Heart left ventricle (tissue), 16 donors: Measurements from ENCODE around the gene CHST11. TPM values are rescaled to one million over a fixed set of nuclear protein-coding genes. Genes with fewer than 3 reads are reported as not detected.
A peak's percentile ranks its signal among the peaks of the same experiment; 100 is the strongest.

Source experiments
- ATAC-seq, 4 donors: fragments of 200-7000 bp; cut with Tn5 transposase; one replicate each; pipeline ENCODE4 v1.9.1; 2020 to 2022; ENCODE audit warnings: moderate library complexity in 4 of 4, mild to moderate bottlenecking in 3 of 4, moderate number of reproducible peaks in 1 of 4
- DNase-seq, 5 donors: peaks; one replicate each; pipeline ENCODE4 v3.0.0-alpha.2; 2020
- H3K27ac ChIP-seq, 12 donors: fragments of 200-600 bp; sonication (generic) in 4 of 12; one replicate each; pipeline versions ENCODE4 v1.5.0 to v1.8.0; 2016 to 2022; ENCODE audit warnings: mild to moderate bottlenecking in 2 of 12
- H3K27me3 ChIP-seq, 9 donors: fragments of 200-600 bp; sonication (generic) in 2 of 9; one replicate each; pipeline versions ENCODE4 v1.5.1 to v1.8.0; 2016 to 2022; ENCODE audit warnings: mild to moderate bottlenecking in 3 of 9
- H3K36me3 ChIP-seq, 9 donors: fragments of 200-600 bp; sonication (generic) in 2 of 9; one replicate each; pipeline versions ENCODE4 v1.5.0 to v1.8.0; 2018 to 2022; ENCODE audit warnings: mild to moderate bottlenecking in 2 of 9
- H3K4me1 ChIP-seq, 12 donors: fragments of 200-600 bp; sonication (generic) in 4 of 12; one replicate each; pipeline versions ENCODE4 v1.5.0 to v1.8.0; 2016 to 2022; ENCODE audit warnings: mild to moderate bottlenecking in 3 of 12
- H3K4me3 ChIP-seq, 12 donors: fragments of 200-600 bp; sonication (generic) in 4 of 12; one replicate each; pipeline versions ENCODE4 v1.5.0 to v1.8.0; 2017 to 2022; ENCODE audit warnings: mild to moderate bottlenecking in 9 of 12, moderate library complexity in 4 of 12
- H3K9me3 ChIP-seq, 12 donors: fragments of 200-600 bp; sonication (generic) in 4 of 12; one replicate each; pipeline versions ENCODE4 v1.5.0 to v1.8.0; 2016 to 2022; ENCODE audit warnings: mild to moderate bottlenecking in 1 of 12
- CTCF ChIP-seq, 12 donors: fragments of 200-600 bp; sonication (generic) in 4 of 12; IDR thresholded peaks; one replicate each; pipeline versions ENCODE4 v1.5.0 to v1.8.0; 2018 to 2022; ENCODE audit warnings: antibody characterized with exemption in 12 of 12, mild to moderate bottlenecking in 5 of 12
- POLR2A ChIP-seq, 2 donors: fragments of 450-650 bp; IDR thresholded peaks; one replicate each; pipeline ENCODE4 v1.6.1; 2017; ENCODE audit warnings: antibody characterized with exemption in 2 of 2, mild to moderate bottlenecking in 2 of 2, moderate library complexity in 2 of 2
- WGBS, 4 donors: extraction: QIAGEN DNeasy Blood & Tissue Kit in 2 of 4; methylation state at CpG; one replicate each; pipeline versions ENCODE4 v1.1.5 to v1.1.7; 2013 to 2018; 5-methylcytosine and 5-hydroxymethylcytosine counted together
- intact Hi-C, 10 donors: fragments of 100-400 bp; cut with DNase I; formaldehyde crosslinking; loops; one replicate each; pipeline versions ENCODE4 v1.11.1 to v1.14.2; 2022
- polyA plus RNA-seq, 2 donors: library from polyadenylated mRNA; stranded (reverse); fragments of 200-250 nt; gene quantifications; one replicate each; pipeline ENCODE4 v1.2.3, GENCODE V29; 2013
- total RNA-seq, 9 donors: library from RNA; depleted of rRNA in 2 of 9; stranded (reverse); fragments of >200 nt in 2 of 9; fragmentation: NEBNext Ultra II Directional in 3 of 9; extraction: Animal tissue kit (Norgen Biotek cat#: 25700) in 3 of 9; gene quantifications; one replicate each; pipeline versions ENCODE4 v1.1.0 to v1.2.4, GENCODE V29; 2016 to 2023
- donor health status: ischemic (EF 13 %, LVEDD 7.1; RV severe dilation, severe dysfunction).
- donor health status: healthy with polysubstance abuse.
- donor health status: DM: no; HTN: yes; CAD: no.
- donor health status: DM: no; HTN: no; CAD: no.
- donor health status: ischemic (EF 25% LVEDD 6.9; RV normal size, moderate dysfunction).
- donor health status: ischemic (EF 25% LVEDD 5.7; RV mildly dilated, moderate dysfunction).
- donor health status: healthy.
- donor health status: DM: yes; HTN: yes; CAD: no.
- donor health status: ischemic (EF 35%, LVEDD 5.7; RV mildly dilated, moderate dysfunction).
- donor health status: nonischemic (EF 11% LVEDD 7.7; RV severe dilation, severe dysfunction).
- donor health status: DM: yes; HTN: yes; CAD: no.
- donor health status: PGD.
- donor health status: ischemic (EF 29% LVEDD 5.4; RV normal size, mild dysfunction).
- donor health status: nonischemic (EF 23%, LVEDD 6.1; RV moderate dilation, normal function).

The CHST11 gene
- total and polyA plus RNA-seq, 11 donors, result 1.1 to 16.9 (median 3.4) TPM

DNA sequence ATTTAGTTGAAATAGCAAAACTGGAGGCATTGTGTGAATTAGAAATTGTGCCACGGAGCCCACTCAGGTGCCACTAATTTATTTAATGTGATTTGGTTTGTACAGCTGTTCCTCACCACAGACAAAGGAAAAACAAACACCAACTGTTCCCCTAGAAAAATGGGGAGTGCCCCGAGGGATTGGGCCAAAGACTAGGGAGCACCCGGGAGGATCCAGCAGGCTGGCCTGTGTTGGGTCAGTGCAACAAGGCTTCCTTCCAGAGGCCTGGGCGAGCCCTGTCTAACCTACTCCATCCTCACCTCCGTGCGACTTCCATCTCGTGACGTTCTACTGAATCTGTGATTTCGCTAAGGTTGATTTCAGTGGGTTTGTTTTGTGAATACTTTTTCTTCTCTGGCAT lies 206.2 kb downstream of the CHST11 start:
- no peaks in the 10 kb centered on the region for H3K36me3 ChIP-seq
- H3K27ac ChIP-seq, result no peak overlapping the region
- intact Hi-C loops, result loop anchor here in 3 of 10 donors (10.0 kb wide), 1 partner anchor 278 kb away; no protein-coding TSS in a partner anchor
- WGBS, 4 donors, result 93 to 97% (median 97%) methylated on average over 9 of the region's 9 CpGs
- H3K27me3 ChIP-seq, result no peaks in the 10 kb centered on the region
- no peaks in the 10 kb centered on the region for H3K9me3 ChIP-seq
- DNase-seq (no peak), ATAC-seq (no peak)
- TF ChIP-seq POLR2A (IDR thresholded peaks at IDR 0.05), result no peak
- no peak for TF ChIP-seq CTCF (IDR thresholded peaks at IDR 0.05)
- peaks cover 0 to 17% (median 4%) of the 10 kb centered on the region in 12 donors for H3K4me1 ChIP-seq
- no peak overlapping the region for H3K4me3 ChIP-seq

DNA sequence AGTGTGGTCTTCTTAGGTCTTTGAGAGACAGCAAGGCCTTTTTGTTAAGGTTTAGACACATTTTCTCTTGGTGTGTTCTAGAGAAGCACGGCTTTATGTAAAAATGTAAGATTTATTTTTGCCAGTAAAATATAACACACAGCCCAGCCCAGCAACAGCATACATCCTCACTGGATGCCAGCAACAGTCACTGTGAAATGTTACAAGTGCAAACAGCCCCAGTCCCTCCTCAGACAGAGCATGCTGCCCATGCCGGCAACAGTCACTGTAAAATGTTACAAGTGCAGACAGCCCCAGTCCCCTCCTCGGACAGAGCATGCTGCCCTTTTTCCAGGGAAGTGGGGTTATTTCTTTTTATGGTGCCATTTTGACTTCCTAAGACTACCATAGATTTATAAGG lies 207.6 kb downstream of the CHST11 start:
- Histone ChIP-seq H3K27me3 (no peaks in the 10 kb centered on the region), H3K4me3 (no peak overlapping the region), H3K4me1 (peaks cover 0 to 31% (median 16%) of the 10 kb centered on the region in 12 donors), H3K9me3 (no peaks in the 10 kb centered on the region), H3K36me3 (no peaks in the 10 kb centered on the region), H3K27ac (peak overlapping the region in 1 of 12 donors; percentile 71)
- intact Hi-C loops, result loop anchor here in 3 of 10 donors (10.0 kb wide), 1 partner anchor 280 kb away; no protein-coding TSS in a partner anchor
- TF ChIP-seq POLR2A (IDR thresholded peaks at IDR 0.05), result no peak
- TF ChIP-seq CTCF (IDR thresholded peaks at IDR 0.05), result no peak
- no peak for DNase-seq
- WGBS, 4 donors, result 43 to 75% (median 65%) methylated on average over 3 of the region's 3 CpGs
- no peak for ATAC-seq

GRCh38 chr12:104665296-104665695 lies 208.5 kb downstream of the CHST11 start:
- Histone ChIP-seq H3K36me3 (no peaks in the 10 kb centered on the region), H3K27ac (peak overlapping the region in 1 of 12 donors; percentile 71), H3K4me3 (no peak overlapping the region), H3K27me3 (no peaks in the 10 kb centered on the region), H3K4me1 (peaks cover 0 to 41% (median 23%) of the 10 kb centered on the region in 12 donors), H3K9me3 (no peaks in the 10 kb centered on the region)
- no peak for TF ChIP-seq POLR2A (IDR thresholded peaks at IDR 0.05)
- no peak for TF ChIP-seq CTCF (IDR thresholded peaks at IDR 0.05)
- ATAC-seq, result no peak
- DNase-seq, result no peak
- intact Hi-C loops, result loop anchor here in 3 of 10 donors (5.0 to 10.0 kb wide), 2 partner anchors 208 to 280 kb away; partner anchors contain the start of gene CHST11 (in 1 of the 3)
- 83 to 94% (median 88%) methylated on average over 4 of the region's 4 CpGs for WGBS, 4 donors

DNA sequence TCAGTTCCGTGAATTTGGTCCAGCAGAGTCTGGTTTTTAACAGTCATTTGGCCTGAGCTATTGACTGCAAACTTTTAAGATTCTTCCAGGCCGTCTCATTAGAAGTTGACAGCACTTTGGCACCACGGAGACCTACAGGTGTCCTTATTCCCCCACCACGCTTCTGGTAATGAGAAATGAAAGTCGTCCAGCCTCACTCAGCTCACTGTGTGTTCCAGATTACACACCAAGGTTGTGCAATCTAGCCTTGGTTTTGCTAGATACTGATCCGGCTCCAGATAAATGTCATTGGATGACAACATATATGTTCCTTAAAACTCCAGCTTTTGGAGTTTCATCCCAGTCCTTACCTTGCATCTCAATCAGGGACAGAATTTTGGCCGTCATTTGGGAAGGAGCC lies 210.4 kb downstream of the CHST11 start:
- no peak overlapping the region for H3K4me3 ChIP-seq
- no peaks in the 10 kb centered on the region for H3K36me3 ChIP-seq
- intact Hi-C loops, result loop anchor here in 3 of 10 donors (5.0 to 10.0 kb wide), 2 partner anchors 210 to 282 kb away; partner anchors contain the start of gene CHST11 (in 1 of the 3)
- H3K9me3 ChIP-seq, result no peaks in the 10 kb centered on the region
- ATAC-seq (peak in 1 of 4 donors; percentile 14), DNase-seq (peak in 1 of 5 donors; percentile 43)
- TF ChIP-seq POLR2A (IDR thresholded peaks at IDR 0.05), result no peak
- TF ChIP-seq CTCF (IDR thresholded peaks at IDR 0.05), result no peak
- H3K4me1 ChIP-seq, result peaks cover under 1 to 59% (median 39%) of the 10 kb centered on the region in 12 donors
- H3K27me3 ChIP-seq, result no peaks in the 10 kb centered on the region
- peak overlapping the region in 2 of 12 donors; percentile 83 to 88 for H3K27ac ChIP-seq
- WGBS, 4 donors, result 73 to 82% (median 78%) methylated on average over 7 of the region's 7 CpGs
